Measurements from ENCODE around the gene C1QL4.

Gene C1QL4

DNA sequence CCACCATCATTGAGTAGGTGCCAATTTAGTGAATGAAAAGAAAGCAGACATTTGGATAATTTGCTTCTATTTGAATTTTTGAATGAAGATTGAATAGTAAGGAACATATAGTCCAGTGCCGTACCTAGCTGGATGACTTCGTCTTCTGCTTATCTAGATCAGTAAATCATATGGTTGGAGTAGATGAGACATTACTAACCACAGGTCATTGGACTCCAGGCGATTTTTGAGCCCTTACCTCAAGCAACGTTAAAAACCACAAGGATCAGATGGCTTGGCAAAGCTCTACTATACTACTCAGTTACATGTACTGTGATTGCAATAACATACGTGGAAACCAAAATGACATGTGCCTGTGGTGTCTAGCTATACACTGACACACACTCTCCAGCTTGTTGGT, 28.6 kb upstream of the C1QL4 start:
- H3K4me1 ChIP-seq (ENCODE audit: control insufficient read depth, insufficient read depth, low read length) = peaks cover 6% of the 10 kb centered on the region
- H3K36me3 ChIP-seq (ENCODE audit: control insufficient read depth, insufficient read depth, low read length) = no peaks in the 10 kb centered on the region
- H3K9me3 ChIP-seq (ENCODE audit: control insufficient read depth, insufficient read depth, low read length) = no peaks in the 10 kb centered on the region
- H3K27me3 ChIP-seq (ENCODE audit: control insufficient read depth, insufficient read depth, low read length) = peaks cover 18% of the 10 kb centered on the region
- no peak overlapping the region for H3K9ac ChIP-seq (ENCODE audit: low read depth, low read length)
- H3K4me3 ChIP-seq (ENCODE audit: low read depth, low read length) = no peak overlapping the region

GRCh38 chr12:49364989-49365388, 28.0 kb upstream of the C1QL4 start:
- H3K9ac ChIP-seq (ENCODE audit: low read depth, low read length) = no peak overlapping the region
- peaks cover 6% of the 10 kb centered on the region for H3K4me1 ChIP-seq (ENCODE audit: control insufficient read depth, insufficient read depth, low read length)
- H3K4me3 ChIP-seq (ENCODE audit: low read depth, low read length) = no peak overlapping the region
- H3K36me3 ChIP-seq (ENCODE audit: control insufficient read depth, insufficient read depth, low read length) = no peaks in the 10 kb centered on the region
- no peaks in the 10 kb centered on the region for H3K9me3 ChIP-seq (ENCODE audit: control insufficient read depth, insufficient read depth, low read length)
- peaks cover 18% of the 10 kb centered on the region for H3K27me3 ChIP-seq (ENCODE audit: control insufficient read depth, insufficient read depth, low read length)

DNA sequence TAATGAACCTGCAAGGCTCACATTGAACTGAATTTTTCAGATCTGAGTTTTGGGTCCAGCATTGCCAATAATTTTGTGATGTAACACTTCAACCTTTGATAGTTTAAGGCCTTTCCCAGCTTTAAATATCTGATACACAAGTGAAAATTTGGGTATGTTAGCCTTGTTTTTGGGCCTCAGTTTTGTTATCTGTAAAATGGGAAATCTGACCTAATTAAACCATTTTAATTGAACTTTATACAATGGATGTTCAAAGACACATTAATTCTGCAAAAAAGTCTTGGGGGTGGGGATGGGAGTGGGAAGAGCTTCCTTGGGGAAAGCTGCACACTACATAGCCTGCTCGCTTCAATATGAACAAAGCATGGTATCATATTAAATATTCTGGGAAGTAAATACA, 25.1 kb upstream of the C1QL4 start:
- Histone ChIP-seq H3K27me3 (ENCODE audit: control insufficient read depth, insufficient read depth, low read length) (peaks cover 18% of the 10 kb centered on the region), H3K4me3 (ENCODE audit: low read depth, low read length) (no peak overlapping the region), H3K9ac (ENCODE audit: low read depth, low read length) (no peak overlapping the region), H3K36me3 (ENCODE audit: control insufficient read depth, insufficient read depth, low read length) (no peaks in the 10 kb centered on the region), H3K4me1 (ENCODE audit: control insufficient read depth, insufficient read depth, low read length) (no peaks in the 10 kb centered on the region), H3K9me3 (ENCODE audit: control insufficient read depth, insufficient read depth, low read length) (no peaks in the 10 kb centered on the region)

DNA sequence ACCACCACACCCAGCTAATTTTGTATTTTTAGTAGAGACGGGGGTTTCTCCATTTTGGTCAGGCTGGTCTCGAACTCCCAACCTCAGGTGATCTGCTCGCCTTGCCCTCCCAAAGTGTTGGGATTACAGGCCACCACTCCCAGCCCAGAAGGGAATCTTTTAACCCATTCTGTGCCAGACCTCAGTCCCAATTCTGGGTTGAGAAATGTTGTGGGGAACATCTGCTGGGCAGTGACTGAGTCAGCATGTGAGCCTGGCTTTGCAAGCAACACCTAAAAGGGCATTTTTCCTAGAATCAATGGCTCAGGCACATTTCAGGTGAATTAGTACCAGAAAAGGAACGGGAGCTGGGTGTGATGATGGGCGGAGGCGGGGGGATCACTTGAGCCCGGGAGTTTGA, 22.7 kb upstream of the C1QL4 start:
- Histone ChIP-seq H3K4me1 (ENCODE audit: control insufficient read depth, insufficient read depth, low read length) (no peaks in the 10 kb centered on the region), H3K27me3 (ENCODE audit: control insufficient read depth, insufficient read depth, low read length) (peaks cover 7% of the 10 kb centered on the region), H3K4me3 (ENCODE audit: low read depth, low read length) (no peak overlapping the region), H3K9me3 (ENCODE audit: control insufficient read depth, insufficient read depth, low read length) (no peaks in the 10 kb centered on the region), H3K36me3 (ENCODE audit: control insufficient read depth, insufficient read depth, low read length) (no peaks in the 10 kb centered on the region), H3K9ac (ENCODE audit: low read depth, low read length) (no peak overlapping the region)

DNA sequence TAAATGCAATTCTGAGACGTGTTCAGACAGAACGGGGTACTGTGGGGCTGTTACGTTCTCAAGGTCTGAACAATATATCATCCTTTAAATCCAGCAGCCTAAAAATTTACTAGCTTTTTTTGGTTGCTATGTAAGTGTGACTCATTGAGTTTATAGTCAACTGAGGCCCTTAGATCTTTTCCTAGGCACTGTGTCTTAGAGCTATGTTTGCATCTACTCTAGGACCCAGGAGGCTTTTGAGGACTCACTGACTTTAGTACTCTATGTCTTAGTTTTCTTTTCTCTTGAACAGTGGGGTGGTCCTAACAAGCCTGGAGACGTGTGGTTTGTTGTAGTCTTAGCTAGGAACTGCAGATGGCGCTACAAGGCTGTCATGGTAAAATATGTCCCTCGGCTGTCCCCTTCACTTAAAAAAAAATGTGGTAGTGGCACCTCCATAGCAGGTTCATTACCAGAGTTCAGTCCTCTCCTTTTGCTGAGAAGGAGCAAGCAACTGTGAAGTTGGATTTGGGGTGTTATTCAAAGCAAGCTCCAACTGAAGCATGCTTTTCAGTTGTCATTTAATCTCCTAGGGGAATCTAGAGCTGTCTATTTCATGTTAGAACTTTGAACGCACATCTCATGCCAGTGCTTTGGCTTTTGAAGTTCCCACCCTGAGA, 21.6 kb upstream of the C1QL4 start:
- no peaks in the 10 kb centered on the region for H3K9me3 ChIP-seq (ENCODE audit: control insufficient read depth, insufficient read depth, low read length)
- H3K4me1 ChIP-seq (ENCODE audit: control insufficient read depth, insufficient read depth, low read length) = no peaks in the 10 kb centered on the region
- H3K36me3 ChIP-seq (ENCODE audit: control insufficient read depth, insufficient read depth, low read length) = no peaks in the 10 kb centered on the region
- H3K27me3 ChIP-seq (ENCODE audit: control insufficient read depth, insufficient read depth, low read length) = peaks cover 3% of the 10 kb centered on the region
- no peak overlapping the region for H3K4me3 ChIP-seq (ENCODE audit: low read depth, low read length)
- no peak overlapping the region for H3K9ac ChIP-seq (ENCODE audit: low read depth, low read length)

GRCh38 chr12:49357103-49357678, 20.2 kb upstream of the C1QL4 start:
- H3K27me3 ChIP-seq (ENCODE audit: control insufficient read depth, insufficient read depth, low read length) = peaks cover 9% of the 10 kb centered on the region
- H3K9me3 ChIP-seq (ENCODE audit: control insufficient read depth, insufficient read depth, low read length) = no peaks in the 10 kb centered on the region
- H3K4me1 ChIP-seq (ENCODE audit: control insufficient read depth, insufficient read depth, low read length) = no peaks in the 10 kb centered on the region
- H3K9ac ChIP-seq (ENCODE audit: low read depth, low read length) = no peak overlapping the region
- no peak overlapping the region for H3K4me3 ChIP-seq (ENCODE audit: low read depth, low read length)
- H3K36me3 ChIP-seq (ENCODE audit: control insufficient read depth, insufficient read depth, low read length) = no peaks in the 10 kb centered on the region

DNA sequence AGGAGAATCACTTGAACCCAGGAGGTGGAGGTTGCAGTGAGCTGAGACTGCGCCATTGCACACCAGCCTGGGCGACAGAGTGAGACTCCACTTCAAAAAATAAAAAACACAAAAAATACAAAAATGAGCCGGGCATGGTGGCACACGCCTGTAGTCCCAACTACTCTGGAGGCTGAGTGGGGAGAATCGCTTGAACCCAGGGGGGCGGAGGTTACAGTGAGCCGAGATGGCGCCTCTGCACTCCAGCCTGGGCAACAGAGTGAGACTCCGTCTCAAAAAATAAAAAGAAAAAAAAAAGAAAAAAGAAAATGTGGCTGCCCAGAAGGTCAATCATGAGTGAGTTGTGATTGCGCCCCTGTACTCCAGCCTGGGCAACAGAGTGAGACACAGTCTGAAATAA, 18.9 kb upstream of the C1QL4 start:
- Histone ChIP-seq H3K4me1 (ENCODE audit: control insufficient read depth, insufficient read depth, low read length) (no peaks in the 10 kb centered on the region), H3K9me3 (ENCODE audit: control insufficient read depth, insufficient read depth, low read length) (no peaks in the 10 kb centered on the region), H3K27me3 (ENCODE audit: control insufficient read depth, insufficient read depth, low read length) (peaks cover 9% of the 10 kb centered on the region), H3K9ac (ENCODE audit: low read depth, low read length) (no peak overlapping the region), H3K36me3 (ENCODE audit: control insufficient read depth, insufficient read depth, low read length) (no peaks in the 10 kb centered on the region), H3K4me3 (ENCODE audit: low read depth, low read length) (no peak overlapping the region)

DNA sequence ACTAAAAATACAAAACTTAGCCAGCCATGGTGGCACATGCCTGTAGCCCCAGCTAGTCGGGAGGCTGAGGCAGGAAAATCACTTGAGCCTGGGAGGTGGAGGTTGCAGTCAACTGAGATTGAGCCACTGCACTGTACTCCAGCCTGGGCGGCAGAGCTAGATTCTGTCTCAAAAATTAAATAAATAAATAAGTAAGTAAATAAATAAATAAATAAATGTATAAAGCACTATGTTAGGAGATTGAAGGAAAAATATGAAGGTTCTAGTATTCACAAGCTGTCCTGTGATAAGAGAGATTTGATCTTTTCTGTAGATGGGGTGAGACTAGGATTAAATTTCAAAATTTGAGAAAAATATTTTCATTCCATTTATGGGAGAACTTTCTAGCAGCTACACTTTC, 15.4 kb upstream of the C1QL4 start:
- H3K9me3 ChIP-seq (ENCODE audit: control insufficient read depth, insufficient read depth, low read length) = no peaks in the 10 kb centered on the region
- H3K27me3 ChIP-seq (ENCODE audit: control insufficient read depth, insufficient read depth, low read length) = peaks cover 33% of the 10 kb centered on the region
- H3K9ac ChIP-seq (ENCODE audit: low read depth, low read length) = no peak overlapping the region
- peaks cover 1% of the 10 kb centered on the region for H3K4me1 ChIP-seq (ENCODE audit: control insufficient read depth, insufficient read depth, low read length)
- H3K4me3 ChIP-seq (ENCODE audit: low read depth, low read length) = no peak overlapping the region
- no peaks in the 10 kb centered on the region for H3K36me3 ChIP-seq (ENCODE audit: control insufficient read depth, insufficient read depth, low read length)

- H3K4me1 ChIP-seq (ENCODE audit: control insufficient read depth, insufficient read depth, low read length) = peaks cover 5% of the 10 kb centered on the region
- peaks cover 59% of the 10 kb centered on the region for H3K27me3 ChIP-seq (ENCODE audit: control insufficient read depth, insufficient read depth, low read length)
- H3K9ac ChIP-seq (ENCODE audit: low read depth, low read length) = no peak overlapping the region
- no peaks in the 10 kb centered on the region for H3K9me3 ChIP-seq (ENCODE audit: control insufficient read depth, insufficient read depth, low read length)
- H3K36me3 ChIP-seq (ENCODE audit: control insufficient read depth, insufficient read depth, low read length) = no peaks in the 10 kb centered on the region
- no peak overlapping the region for H3K4me3 ChIP-seq (ENCODE audit: low read depth, low read length)
Observed at GRCh38 chr12:49349266-49349665, 12.3 kb upstream of the C1QL4 start.

- H3K4me3 ChIP-seq (ENCODE audit: low read depth, low read length) = no peak overlapping the region
- no peaks in the 10 kb centered on the region for H3K9me3 ChIP-seq (ENCODE audit: control insufficient read depth, insufficient read depth, low read length)
- H3K36me3 ChIP-seq (ENCODE audit: control insufficient read depth, insufficient read depth, low read length) = no peaks in the 10 kb centered on the region
- H3K4me1 ChIP-seq (ENCODE audit: control insufficient read depth, insufficient read depth, low read length) = peaks cover 5% of the 10 kb centered on the region
- no peak overlapping the region for H3K9ac ChIP-seq (ENCODE audit: low read depth, low read length)
- H3K27me3 ChIP-seq (ENCODE audit: control insufficient read depth, insufficient read depth, low read length) = peaks cover 63% of the 10 kb centered on the region
Observed at GRCh38 chr12:49348781-49349180, 11.8 kb upstream of the C1QL4 start.

DNA sequence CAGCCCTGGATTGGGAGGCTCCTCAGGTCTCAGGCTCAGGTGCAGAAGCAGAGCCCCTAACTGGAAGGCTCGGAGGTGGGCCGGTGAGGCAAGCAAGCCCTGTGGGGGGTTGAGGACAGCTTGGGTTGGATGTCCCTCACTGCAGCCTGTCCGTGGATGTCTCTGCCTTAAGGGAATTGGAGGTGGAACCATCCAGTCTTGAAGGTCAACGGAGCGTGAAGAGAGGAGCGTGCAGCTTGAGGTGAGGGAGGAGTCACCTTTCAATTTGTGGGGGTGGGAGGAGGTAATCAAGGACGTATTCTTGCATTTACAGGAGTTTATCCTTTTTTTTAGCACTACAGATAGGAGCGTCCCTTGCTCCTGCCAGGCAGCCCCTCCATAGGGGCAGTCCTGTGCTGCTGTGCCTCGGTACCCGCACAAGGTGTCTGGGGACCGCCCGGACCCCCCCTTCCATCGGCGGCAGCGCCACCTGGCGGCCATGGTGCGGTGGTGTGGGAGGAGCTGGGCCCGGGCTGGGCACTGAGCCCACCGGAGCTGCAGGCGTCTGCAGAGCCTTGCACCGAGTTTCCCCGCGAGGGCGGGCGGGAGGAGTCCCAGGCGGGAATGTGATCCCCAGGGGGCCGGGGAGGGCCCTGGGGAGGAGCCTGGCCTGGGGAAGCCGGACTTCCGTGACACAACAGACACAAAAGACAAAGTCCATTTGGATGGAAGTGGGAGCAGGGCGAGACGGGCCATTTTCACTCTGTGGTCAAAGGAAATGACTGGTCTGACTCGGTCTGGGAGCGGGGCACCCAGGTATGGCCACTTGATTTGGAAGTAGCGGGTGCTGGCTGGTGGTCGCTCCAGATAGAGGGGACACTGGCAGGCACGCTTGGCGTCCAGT, 10.6 kb upstream of the C1QL4 start:
- Histone ChIP-seq H3K36me3 (ENCODE audit: control insufficient read depth, insufficient read depth, low read length) (no peaks in the 10 kb centered on the region), H3K9me3 (ENCODE audit: control insufficient read depth, insufficient read depth, low read length) (no peaks in the 10 kb centered on the region), H3K4me1 (ENCODE audit: control insufficient read depth, insufficient read depth, low read length) (peaks cover 8% of the 10 kb centered on the region), H3K9ac (ENCODE audit: low read depth, low read length) (no peak overlapping the region), H3K27me3 (ENCODE audit: control insufficient read depth, insufficient read depth, low read length) (peaks cover 69% of the 10 kb centered on the region), H3K4me3 (ENCODE audit: low read depth, low read length) (peak overlapping the region; percentile 52)

Data from iPS-15b (cell line).